GM20000 (cell line): Measurements from ENCODE around the gene BORCS8.

Experiments
- DNase-seq: peaks from one replicate; pipeline ENCODE4 v3.0.0; 2012; ENCODE audit warnings: low spot score
- TF ChIP-seq, protein P1 (sequence below): IDR thresholded peaks from 2 replicates; pipeline ENCODE4 v1.5.1; 2012; ENCODE audit warnings: mild to moderate bottlenecking, control low read depth; ENCODE audit errors: extremely low read depth, missing control alignments

BORCS8 gene

DNA sequence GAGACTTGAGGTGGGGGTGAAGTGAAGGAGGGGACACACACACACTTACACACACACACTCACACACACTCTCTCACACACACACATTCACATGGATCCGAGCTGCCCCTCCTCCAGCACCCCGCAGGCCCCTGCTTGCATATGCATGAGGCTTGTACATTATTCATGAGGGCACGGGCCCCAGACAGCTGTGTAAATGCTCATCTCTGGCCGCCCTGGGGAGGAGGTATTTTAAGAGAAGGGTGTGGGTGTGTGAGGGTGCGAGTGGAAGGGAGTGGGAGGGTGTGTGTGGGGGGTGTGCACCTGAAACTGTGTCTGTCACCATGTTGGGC, 22.2 kb upstream of the BORCS8 start:
- no peak for DNase-seq
- TF ChIP-seq, protein P1, sequence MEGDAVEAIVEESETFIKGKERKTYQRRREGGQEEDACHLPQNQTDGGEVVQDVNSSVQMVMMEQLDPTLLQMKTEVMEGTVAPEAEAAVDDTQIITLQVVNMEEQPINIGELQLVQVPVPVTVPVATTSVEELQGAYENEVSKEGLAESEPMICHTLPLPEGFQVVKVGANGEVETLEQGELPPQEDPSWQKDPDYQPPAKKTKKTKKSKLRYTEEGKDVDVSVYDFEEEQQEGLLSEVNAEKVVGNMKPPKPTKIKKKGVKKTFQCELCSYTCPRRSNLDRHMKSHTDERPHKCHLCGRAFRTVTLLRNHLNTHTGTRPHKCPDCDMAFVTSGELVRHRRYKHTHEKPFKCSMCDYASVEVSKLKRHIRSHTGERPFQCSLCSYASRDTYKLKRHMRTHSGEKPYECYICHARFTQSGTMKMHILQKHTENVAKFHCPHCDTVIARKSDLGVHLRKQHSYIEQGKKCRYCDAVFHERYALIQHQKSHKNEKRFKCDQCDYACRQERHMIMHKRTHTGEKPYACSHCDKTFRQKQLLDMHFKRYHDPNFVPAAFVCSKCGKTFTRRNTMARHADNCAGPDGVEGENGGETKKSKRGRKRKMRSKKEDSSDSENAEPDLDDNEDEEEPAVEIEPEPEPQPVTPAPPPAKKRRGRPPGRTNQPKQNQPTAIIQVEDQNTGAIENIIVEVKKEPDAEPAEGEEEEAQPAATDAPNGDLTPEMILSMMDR = no peak

DNA sequence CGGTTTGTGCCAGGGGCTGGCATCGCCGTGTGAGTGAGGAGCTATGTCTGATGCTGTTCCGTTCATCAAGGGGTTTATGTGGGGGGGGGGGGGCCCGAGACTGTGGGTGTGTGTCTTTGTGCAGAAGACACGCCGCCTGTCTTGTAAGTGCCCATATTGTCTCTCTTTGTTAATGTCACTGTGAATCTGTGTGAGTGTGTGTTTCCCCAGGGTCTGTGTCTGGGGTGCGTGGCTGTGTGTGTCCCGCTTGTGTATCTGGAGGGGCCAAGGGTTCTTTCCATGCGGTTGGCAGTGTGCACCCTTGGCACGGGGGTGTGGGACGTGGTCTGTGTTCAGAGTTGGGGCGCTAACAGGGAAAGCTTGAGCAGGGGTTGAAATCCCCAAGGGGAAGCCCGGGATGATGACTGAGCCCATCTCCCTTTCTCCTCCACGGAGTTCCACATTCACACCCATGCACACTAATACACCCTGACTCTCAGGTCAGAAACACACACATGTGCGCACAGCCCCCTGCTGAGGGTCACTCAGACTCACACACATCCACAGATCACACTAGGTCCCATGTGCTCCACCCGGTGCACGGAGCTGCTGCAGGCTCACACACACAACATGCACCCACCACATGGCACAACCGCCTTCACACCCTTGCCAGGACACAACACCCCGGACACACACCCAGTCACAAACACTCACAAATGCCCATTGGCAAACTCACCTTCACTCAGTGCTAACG, 21.6 kb upstream of the BORCS8 start:
- no peak for DNase-seq
- TF ChIP-seq, protein P1 = no peak

DNA sequence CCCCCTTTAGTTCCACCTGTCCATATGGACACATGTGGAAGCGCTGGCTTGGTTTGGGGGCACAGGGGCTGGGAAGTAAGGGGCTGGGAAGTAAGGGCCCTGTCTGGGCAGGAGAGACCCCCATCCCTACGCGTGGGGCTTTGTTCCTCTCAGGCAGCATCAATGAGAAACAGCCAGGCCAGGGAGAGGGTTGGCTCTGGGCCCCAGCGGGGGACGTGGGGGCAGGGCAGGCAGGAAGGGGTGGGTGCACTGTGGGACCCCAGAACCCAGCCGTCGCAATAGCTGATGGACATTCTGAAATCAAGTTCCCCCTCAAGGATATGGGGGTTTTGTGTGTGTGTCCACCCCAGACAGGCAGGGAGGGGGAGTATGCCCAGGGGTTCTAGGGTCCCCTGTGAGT, 21.0 kb upstream of the BORCS8 start:
- DNase-seq = peak; percentile 11
- TF ChIP-seq, protein P1 = no peak

DNA sequence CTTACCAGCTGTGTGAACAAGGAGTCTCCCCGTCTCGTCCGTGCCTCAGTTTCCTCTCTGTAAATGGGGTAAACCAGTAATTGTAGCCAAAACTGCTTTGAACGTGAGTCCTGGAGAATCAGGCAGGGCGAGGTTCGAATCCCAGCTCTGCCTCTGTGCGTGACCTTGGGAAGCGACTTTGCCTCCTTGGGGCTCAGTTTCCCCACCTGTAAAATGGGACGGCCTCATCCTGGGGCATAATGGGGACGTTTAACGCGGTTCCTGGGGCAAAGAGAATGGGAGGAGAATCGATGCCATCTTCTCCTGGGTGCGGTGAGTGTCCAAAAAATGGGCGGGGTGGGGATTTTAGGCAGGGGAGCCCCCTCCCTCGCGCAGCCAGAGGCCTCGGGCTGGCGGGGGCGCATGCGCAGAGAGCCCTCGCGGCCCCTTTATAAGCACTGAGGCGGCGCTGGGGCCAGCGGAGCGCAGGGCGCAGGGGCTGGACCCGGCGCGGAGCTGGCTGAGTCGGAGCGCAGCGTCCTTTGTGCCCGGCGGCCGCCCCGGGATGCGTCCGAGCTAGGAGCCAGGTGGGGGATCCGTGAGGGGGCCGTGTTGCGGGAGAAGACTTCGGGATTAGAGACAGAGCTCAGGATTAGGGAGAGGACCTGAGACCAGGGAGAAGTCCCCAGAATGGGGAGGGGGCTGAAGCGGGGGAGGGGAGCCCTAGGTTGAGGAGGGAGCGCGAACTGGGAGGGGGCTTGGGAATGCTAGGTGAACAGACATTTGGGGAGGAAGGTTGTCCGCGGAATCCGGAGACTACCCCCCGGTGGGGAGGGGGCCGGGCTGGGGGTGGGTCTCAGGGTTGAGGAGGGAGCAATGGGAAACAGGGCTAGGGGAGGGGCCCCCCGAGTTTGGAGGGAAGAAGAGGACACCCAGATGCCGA, 19.8 kb upstream of the BORCS8 start, which contains the start of gene NCAN:
Gene NCAN, plus strand, starts transcription at position 460 of the 922 bp plus-strand sequence. CDS start 4,996 bp downstream, outside the sequence.
- DNase-seq = peak; percentile 13
- TF ChIP-seq, protein P1 = no peak

DNA sequence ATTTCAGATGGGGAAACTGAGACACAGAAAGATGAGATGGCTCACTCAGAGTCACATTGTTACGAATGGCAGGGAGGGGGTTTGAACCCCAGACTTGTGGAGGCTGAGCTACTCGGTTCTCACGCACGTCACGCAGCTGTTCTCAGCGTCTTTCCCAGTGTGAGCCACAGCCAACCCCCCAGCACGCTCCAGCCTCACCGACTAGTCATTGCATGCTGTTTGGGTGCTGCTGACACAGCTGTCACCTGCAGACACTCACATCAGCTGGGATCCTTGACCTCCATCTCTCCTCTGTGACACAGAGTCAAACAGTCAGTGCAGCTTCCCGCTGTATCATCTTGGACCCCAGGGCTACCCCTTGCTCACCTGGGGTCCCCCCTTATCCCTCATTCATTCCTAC, 17.4 kb upstream of the BORCS8 start:
- peak; percentile 13 for DNase-seq
- TF ChIP-seq, protein P1 = no peak

DNA sequence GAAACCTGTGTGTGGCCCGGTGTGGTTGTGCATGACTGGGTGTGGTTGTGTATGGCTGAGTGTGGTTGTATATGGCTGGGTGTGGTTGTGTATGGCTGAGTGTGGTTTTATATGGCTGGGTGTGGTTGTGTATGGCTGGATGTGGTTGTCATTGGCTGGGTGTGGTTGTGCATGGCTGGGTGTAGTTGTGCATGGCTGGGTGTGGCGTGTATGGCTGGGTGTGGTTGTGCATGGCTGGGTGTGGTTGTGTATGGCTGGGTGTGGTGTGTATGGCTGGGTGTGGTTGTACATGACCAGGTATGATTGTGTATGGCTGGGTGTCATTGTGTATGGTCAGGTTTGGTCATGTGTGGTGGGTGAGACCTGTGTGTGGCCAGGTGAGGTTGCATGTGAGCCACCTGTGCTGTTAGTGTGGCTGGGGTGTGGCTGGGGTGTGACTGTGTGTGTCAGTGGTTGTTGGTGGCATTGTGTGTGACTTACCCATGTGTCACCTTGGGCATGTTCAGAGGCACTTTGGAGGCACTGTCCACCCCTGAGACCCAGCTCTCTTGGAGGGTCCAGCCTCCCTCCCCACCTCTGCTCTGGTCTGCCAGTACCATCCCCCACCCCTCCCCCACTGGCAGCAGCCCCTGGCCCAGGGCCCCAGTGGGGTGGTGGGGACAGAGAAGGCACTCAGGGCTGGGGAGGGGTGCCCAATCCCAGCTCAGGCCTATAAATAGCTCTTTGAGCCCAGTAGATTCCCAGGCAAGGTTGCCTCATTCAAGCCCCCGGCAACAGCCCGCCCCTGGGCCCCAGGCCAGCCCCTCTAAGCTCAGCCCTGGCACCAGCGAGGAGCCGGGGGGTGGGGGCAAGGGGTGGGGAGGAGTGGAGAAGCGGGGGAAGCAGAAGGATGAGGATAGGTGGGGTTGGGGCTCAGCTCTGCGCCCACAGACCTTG, 16.0 kb upstream of the BORCS8 start:
- TF ChIP-seq, protein P1 = no peak
- no peak for DNase-seq
